Measurements from ENCODE around the gene DHX30.
"Not testable (repeated sequence)": the region's sequence is repeated elsewhere in the genome, so short reads cannot be mapped to it uniquely, and the experiment has no call there.

Gene DHX30, protein sequence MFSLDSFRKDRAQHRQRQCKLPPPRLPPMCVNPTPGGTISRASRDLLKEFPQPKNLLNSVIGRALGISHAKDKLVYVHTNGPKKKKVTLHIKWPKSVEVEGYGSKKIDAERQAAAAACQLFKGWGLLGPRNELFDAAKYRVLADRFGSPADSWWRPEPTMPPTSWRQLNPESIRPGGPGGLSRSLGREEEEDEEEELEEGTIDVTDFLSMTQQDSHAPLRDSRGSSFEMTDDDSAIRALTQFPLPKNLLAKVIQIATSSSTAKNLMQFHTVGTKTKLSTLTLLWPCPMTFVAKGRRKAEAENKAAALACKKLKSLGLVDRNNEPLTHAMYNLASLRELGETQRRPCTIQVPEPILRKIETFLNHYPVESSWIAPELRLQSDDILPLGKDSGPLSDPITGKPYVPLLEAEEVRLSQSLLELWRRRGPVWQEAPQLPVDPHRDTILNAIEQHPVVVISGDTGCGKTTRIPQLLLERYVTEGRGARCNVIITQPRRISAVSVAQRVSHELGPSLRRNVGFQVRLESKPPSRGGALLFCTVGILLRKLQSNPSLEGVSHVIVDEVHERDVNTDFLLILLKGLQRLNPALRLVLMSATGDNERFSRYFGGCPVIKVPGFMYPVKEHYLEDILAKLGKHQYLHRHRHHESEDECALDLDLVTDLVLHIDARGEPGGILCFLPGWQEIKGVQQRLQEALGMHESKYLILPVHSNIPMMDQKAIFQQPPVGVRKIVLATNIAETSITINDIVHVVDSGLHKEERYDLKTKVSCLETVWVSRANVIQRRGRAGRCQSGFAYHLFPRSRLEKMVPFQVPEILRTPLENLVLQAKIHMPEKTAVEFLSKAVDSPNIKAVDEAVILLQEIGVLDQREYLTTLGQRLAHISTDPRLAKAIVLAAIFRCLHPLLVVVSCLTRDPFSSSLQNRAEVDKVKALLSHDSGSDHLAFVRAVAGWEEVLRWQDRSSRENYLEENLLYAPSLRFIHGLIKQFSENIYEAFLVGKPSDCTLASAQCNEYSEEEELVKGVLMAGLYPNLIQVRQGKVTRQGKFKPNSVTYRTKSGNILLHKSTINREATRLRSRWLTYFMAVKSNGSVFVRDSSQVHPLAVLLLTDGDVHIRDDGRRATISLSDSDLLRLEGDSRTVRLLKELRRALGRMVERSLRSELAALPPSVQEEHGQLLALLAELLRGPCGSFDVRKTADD

DNA sequence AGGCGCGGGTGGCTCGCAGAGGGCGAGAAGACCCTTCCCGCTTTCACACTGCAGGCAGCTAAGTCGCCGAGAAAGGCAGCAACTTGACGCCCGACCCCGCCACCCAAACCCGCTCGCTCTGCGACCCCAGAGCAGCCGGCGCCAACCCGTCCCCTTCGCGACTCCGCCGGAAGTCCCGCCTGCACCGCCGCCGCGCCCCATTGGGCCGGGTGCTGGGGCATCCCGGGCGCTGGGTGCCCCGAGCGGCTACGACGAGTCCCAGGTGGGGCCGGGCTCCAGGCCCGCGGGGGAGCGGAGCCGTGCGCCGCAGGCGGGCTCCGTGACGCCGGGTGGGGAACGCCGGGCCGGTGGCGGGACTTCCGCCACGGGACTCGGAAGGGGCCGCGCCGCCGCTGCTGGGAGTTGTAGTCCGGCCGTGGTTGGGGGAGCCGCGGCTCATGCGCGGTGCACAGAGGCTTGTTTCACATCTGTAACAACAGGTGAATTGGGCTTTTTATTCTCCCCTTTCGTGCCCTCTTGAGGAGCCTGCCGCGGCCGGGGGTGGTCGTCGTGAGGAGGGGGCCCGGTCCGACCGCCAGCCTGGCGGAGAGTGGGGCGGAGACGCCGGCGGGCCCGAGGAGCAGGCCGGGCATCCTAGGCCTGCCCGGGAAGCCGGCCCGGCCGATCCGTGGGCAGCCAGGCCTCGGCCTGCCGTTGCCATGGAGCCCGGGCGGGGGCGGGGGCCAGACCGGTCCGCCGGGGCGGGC lies at the start of gene DHX30:
DHX30 (plus strand) TSS at position 405 of the 746 bp plus-strand sequence. CDS start 7,546 bp downstream, outside the sequence.
- DNase-seq (ENCODE audit: low spot score) = peak; percentile 93

DNA sequence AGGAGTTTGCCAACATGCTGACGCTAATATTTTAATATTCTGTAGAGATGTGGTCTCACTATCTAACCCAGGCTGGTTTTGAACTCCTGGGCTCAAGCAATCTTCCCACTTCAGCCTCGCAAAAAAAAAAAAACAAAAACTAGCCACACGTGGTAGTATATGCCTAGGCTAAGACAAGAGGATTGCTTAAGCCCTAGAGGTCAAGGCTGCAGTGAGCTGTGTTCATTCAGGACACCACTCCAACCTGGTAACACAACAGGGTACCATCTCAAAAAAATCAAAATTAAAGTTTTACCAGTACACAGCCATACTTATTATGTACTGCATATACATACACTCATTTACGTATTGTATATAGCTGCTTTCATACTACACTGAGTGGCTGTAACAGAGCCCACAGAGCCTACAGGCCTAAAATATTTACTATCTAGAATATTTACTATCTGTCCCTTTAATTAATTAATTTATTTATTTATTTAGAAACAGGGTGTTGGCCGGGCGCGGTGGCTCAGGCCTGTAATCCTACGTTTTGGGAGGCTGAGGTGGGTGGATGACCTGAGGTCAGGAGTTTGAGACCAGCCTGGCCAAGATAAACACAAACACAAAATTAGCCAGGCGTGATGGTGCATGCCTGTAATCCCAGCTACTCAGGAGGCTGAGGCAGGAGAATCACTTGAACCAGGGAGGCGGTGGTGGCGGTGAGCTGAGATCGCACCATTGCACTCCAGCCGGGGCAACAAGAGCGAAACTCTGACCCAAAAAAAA lies 44.5 kb upstream of the DHX30 start:
- DNase-seq (ENCODE audit: low spot score) = no peak

DNA sequence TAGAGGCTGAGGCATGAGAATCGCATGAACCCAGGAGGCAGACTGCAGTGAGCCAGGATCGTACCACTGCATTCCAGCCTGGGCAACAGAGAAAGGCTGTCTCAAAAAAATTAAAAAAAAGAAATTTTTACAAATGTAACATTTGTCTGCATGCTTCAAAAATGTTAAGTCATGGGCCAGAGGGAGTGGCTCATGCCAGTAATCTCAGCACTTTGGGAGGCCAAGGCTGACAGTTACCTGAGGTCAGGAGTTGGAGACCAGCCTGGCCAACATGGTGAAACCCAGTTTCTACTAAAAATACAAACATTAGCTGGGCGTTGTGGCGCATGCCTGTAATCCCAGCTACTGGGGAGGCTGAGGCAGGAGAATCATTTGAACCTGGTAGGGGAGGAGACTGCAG lies 42.7 kb upstream of the DHX30 start:
- not testable (repeated sequence) for DNase-seq (ENCODE audit: low spot score)

DNA sequence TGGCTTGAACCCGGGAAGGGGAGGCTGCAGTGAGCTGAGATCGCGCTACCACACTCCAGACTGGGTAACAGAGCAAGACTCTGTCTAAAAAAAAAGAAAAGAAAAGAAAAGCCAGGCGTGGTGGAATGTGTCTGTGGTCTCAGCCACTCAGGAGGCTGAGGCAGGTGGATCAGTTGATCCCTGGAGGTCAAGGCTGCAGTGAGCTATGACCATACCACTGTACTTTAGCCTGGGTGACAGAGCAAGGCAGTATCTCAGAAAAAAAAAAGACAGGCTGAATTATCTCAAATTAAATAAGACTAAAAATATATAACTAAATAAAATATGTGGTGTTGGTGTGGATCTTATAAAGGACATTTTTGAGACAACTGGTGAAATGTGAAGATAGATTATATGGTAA lies 41.9 kb upstream of the DHX30 start:
- no peak for DNase-seq (ENCODE audit: low spot score)

DNA sequence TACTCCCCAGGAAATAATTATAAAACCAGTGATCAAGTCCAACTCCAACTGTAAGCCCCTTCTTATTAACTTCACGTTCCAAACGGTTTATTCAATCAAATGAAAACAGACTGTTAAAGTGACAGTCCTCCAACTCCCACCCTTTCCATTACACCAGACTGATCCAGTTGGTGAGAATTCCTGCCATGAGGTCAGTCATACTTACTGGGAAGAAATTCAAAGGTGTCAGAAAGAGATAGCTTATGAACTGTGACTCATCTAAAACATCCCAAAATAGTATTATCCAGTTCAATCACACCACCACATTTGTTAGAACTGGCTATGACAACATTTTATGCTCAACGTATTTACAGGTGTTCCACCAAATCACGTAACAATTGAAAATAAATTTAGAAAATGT lies 40.7 kb upstream of the DHX30 start:
- no peak for DNase-seq (ENCODE audit: low spot score)

DNA sequence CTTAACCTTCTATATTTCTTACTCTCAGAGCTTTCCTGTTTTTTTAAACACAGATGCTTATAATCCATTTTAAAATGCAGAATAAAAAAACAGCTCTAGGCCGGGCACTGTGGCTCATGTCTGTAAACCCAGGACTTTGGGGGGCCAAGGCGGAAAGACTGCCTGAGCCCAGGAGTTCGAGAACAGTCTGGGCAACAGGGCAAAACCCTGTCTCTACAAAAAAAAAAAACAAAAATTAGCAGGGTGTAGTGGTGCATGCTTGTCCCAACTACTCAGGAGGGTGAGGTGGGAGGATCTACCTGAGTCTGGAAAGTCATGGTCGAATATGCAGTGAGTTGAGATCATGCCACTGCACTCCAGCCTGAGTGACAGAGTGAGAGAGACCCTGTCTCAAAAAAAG lies 36.8 kb upstream of the DHX30 start:
- no peak for DNase-seq (ENCODE audit: low spot score)

DNA sequence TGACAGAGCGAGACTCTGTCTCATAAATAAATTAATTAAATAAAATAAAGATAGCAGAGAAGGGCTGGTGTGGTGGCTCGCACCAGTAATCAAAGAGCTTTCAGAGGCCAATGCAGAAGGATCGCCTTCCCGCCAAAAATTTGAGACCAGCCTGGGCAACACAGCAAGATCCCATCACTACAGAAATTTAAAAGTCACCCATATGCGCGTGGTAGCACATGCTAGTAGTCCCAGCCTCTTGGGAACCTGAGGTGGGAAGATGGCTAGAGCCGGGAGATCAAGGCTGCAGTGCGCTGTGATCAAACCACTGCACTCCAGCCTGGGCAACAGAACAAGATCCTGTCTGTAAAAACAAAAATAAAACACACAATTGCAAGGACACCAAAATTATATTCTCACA lies 30.9 kb upstream of the DHX30 start:
- no peak for DNase-seq (ENCODE audit: low spot score)

DNA sequence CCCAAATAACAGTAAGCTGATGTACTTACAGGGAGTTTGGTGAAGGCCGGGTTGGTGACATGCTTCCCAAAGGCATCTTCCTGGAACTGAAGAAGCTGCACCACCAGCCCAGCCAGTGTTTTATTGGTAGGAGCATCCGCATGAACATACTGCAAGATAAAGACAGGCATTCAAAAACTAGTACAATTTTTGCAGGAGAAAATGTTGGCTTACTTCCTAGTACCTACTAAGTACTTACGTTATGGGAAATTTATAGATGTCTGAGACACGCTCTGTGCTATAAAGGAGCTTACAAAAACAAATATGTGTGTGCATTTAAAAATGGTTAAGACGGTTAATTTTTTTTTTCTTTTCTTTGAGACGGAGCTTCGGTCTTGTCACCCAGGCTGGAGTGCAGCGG lies 30.1 kb upstream of the DHX30 start:
- DNase-seq (ENCODE audit: low spot score) = no peak

DNA sequence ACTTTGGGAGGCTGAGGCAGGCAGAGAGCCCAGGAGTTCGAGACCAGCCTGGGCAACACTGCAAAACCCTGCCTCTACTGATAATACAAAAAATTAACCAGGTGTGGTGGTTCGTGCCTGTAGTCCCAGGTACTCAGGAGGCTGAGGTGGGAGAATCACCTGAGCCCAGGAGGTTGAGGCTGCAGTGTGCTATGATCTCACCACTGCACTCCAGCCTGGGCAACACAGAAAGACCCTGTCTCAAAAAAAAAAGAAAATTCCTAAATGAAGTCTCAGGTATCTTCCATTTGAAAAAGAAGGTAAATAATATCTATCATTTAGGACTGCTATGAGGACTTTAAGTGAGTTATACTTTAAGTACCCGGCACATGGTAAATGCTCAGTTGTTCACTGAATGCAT lies 24.2 kb upstream of the DHX30 start:
- no peak for DNase-seq (ENCODE audit: low spot score)

DNA sequence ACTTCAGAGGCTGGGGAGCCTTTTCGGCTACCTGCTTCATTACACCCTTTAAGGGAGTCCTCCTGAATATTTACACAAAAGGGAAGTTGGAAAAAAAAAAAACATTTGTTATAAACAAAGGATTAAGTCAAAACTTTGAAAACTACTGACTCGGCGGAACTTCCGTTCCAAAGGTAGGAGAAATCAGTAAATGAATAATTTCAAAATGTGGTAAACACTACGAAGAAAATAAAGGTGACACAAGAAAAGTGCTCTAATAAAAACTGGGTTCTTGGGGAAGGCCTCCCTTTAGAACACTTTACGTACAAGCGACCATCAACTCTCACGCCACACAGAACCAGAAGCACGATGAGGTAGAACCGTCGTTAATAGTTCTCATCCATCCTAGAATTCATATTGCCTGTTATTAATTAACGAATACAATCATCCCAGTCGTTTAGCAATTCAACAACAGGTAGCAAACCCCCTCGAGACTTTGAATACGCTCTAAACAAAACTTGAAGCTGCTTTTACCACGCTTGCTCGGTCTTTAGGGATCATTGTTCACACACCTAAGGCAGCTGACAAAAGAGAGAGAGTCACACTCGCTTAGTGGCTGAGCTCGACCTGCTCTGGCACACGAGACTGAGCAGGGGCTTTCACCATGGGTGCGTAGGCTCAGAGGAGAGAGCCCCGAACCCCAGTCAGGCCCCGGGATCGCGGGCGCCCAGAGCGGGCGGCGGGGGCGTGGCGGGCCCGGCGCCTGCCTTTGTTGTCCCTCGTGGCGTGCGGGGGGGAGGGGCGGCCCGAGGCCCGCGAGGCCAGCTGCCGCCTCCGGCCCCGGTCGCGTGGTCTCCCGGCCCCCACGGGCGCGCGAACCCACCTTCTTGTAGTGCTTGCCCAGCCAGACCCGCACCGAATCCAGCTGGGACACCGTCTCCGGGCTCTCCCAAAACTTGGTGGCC lies 21.9 kb upstream of the DHX30 start:
- DNase-seq (ENCODE audit: low spot score) = peak; percentile 52

DNA sequence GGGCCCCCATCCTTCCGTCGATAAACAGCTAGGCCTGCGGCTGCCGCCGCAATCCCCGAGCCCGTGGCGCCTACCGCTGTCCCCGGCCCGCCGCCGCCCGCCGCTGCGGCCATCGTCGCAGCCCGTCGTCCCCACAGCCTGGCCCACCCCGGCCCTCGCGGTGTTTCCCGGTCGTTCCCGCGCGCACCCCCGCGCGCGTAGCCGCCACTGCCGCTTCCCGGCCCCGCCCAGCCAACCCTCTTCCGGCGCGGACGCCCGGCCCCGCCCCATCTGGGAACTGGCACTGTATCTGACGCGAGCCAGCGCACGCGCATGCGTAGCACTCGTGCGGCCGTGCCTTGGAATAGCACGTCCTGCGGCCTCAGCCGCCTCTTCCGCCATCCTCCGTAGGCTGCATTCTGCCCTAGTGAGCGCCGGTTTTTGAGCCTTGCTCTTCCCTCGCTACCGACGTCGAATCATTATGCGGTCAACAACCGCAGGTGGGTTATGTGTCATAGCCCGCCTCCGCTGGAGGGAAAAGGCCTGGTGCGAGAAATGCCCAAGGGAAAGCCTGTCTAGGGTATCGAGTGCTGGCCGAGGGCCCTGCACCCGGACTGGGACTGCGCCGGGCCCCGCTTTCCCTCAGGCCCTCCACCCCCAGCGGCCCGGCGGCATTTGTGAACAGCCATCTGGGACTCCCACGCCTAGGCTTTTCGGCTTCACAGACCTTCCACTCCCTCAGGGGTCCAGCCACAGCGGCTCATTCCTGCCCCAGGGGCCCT lies 21.1 kb upstream of the DHX30 start, which contains the start of gene SMARCC1:
SMARCC1 (minus strand) TSS at position 209 of the 761 bp plus-strand sequence; CDS start at position 113, 96 bp downstream.
- DNase-seq (ENCODE audit: low spot score) = peak; percentile 97

DNA sequence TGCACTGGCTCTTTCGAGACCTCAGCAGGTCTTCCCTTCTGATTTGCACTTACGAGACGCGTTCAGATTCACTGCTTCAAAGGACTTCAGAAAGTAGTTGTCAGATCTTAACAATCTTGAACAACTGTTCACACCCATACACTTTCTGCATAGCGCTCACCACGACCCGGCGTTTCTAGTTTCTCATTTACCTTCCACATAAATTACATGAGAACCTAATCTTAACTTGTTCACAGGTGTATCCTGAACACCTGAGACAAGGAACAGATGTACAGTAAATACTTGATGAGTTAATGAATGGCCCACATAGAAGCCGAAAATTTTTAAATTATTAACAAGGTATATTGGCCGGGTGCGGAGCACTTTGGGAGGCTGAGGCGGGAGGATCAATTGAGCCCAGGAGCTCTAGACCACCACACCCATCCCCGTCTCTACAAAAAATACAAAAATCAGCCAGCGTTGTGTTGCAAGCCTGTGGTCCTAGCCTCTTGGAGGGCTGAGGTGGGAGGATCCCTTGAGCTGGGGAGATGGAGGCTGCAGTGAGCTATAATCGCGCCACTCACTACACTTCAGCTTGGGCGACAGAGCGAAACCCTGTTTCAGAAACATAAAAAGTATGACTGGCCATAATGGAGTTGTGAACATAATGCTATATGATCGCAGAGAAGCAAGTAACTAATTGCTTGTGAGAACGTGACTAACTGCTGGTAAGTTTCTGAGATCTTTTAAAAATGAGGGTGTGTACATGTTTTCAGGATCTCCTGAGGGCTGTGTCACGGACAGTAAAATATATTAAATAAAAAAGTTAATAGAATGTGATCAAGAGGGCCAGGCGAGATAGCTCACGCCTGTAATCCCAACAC lies 20.3 kb upstream of the DHX30 start:
- no peak for DNase-seq (ENCODE audit: low spot score)

DNA sequence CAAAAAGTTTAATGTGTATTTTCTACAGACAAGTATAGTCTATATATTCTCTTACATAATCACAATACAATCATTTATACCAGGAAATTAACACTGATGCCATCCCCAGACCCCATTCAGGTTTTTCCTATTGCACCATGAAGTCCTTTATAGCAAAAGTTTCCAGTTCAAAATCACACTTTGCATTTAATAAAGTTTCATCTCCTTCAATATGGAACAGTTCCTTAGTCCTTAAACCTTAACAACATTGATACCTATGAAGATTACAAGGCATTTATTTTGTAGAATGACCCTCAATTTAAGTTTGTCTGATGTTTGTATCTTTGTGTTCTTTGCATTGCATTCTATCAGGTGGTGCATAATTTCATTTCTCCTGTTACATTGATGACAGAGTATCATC lies 19.3 kb upstream of the DHX30 start:
- no peak for DNase-seq (ENCODE audit: low spot score)

DNA sequence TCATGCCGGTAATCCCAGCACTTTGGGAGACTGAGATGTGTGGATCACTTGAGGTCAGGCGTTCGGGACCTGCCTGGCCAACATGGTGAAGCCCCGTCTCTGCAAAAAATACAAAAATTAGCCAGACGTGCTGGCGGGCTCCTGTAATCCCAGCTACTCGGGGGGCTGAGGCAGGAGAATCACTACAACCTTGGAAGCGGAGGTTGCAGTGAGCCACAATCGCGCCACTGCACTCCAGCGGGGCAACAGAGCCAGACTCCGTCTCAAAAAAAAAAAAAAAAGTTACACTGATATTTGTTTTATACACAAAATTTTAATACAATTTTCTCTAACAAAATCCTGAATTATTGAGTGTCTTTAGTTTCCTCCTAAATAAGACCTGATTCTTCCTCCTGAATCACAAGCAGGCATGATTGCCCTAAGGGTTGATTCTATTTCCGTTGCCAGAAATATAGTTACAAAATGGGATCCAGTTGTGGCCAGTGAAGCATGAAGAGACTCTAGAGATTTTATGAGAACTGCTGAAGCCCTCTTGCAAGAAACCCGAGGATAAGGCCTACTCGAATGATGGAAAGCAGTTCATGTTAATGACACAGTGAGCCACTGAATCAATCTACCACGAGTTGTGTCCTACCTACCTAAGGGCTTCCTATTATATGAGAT lies 11.6 kb upstream of the DHX30 start:
- DNase-seq (ENCODE audit: low spot score) = no peak

DNA sequence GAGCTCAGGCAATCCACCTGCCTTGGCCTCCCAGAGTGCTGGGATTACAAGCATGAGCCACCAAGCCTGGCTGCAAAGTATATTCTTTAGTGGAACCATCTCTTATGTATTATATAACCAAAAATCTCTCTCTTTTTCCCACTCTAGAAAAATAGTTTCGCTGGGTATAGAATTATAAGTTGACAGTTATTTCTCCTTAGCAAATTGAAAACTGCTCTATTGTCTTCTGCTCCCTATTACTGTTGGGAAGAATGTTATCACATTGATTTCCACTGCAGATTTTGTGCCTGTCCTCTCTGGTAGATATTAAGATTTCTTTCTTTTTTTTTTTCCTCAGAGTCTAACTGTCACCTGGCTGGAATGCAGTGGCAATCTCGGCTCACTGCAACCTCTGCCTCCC lies 10.2 kb upstream of the DHX30 start:
- no peak for DNase-seq (ENCODE audit: low spot score)

DNA sequence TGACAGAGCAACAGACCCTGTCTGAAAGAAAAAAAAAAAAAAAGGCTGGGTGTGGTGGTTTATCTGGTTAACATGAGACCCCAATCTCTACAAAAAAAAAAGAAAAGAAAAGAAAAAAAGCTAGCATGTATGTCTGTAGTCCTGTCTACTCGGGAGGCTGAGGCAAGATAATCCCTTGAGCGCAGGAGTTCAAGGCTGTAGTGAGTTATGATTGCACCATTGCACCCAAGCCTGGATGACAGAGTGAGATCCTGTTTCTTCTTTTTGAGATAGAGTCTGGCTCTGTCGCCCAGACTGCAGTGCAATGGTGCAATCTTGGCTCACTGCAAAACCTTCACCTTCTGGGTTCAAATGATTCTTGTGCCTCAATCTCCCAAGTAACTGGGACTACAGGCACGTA lies 8.4 kb upstream of the DHX30 start:
- DNase-seq (ENCODE audit: low spot score) = no peak

DNA sequence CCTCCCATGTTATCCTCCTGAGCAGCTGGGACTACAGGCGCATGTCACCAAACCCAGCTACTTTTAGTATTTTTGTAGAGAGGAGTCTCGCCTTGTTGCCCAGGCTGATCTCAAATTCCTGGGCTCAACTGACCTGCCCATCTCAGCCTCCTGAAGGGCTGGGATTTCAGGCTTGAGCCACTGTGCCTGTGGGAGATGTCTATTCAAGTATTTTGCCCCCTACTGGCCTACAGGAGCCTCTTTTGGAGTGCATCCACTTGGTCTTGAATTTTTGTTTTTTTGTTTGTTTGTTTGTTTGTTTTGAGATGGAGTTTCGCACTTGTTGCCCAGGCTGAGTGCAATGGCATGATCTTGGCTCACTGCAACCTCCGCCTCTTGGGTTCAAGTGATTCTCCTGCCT lies 3.2 kb upstream of the DHX30 start:
- no peak for DNase-seq (ENCODE audit: low spot score)

Measured in Ammon's horn (tissue), 1 donor.